GM19372 (cell line): Measurements from ENCODE around the gene PRRT1.

Experiments used
- ATAC-seq: cut with Tn5 transposase; IDR thresholded peaks from one replicate; pipeline ENCODE4 v1.9.1; 2021; ENCODE audit warnings: mild to moderate bottlenecking, low read depth, moderate library complexity; ENCODE audit not compliant: unreplicated experiment

PRRT1 gene

GRCh38 chr6:32175711-32176475 lies 24.2 kb upstream of the PRRT1 start, which contains the start of gene AGPAT1:
AGPAT1 (minus strand) TSS chr6:32176084; CDS start chr6:32171496, 4,588 bp downstream.
- no peak for ATAC-seq

- no peak for ATAC-seq
These were observed 23.6 kb upstream of the PRRT1 start for GRCh38 chr6:32175322-32175710.

- ATAC-seq = no peak
These were observed 22.7 kb upstream of the PRRT1 start for GRCh38 chr6:32174416-32174815.

GRCh38 chr6:32173051-32173727 lies 21.4 kb upstream of the PRRT1 start:
- ATAC-seq = no peak

GRCh38 chr6:32171234-32171633 lies 19.5 kb upstream of the PRRT1 start:
- no peak for ATAC-seq

- ATAC-seq = no peak
These were observed 18.6 kb upstream of the PRRT1 start for GRCh38 chr6:32170294-32170693.

GRCh38 chr6:32168807-32169591 lies 17.3 kb upstream of the PRRT1 start:
- no peak for ATAC-seq

- no peak for ATAC-seq
These were observed 16.6 kb upstream of the PRRT1 start for GRCh38 chr6:32168350-32168749.

- no peak for ATAC-seq
These were observed 16.1 kb upstream of the PRRT1 start for GRCh38 chr6:32167761-32168262.

GRCh38 chr6:32167154-32167760 lies 15.5 kb upstream of the PRRT1 start:
- ATAC-seq = no peak

GRCh38 chr6:32166411-32167061 lies 14.8 kb upstream of the PRRT1 start:
- no peak for ATAC-seq

GRCh38 chr6:32164295-32164694 lies 12.6 kb upstream of the PRRT1 start, which contains the start of gene EGFL8:
EGFL8 (plus strand) TSS chr6:32164595; CDS start chr6:32166166, 1,571 bp downstream.
- ATAC-seq = no peak

GRCh38 chr6:32163559-32164258 lies 12.0 kb upstream of the PRRT1 start:
- no peak for ATAC-seq

GRCh38 chr6:32158052-32158451 lies 6.3 kb upstream of the PRRT1 start:
- ATAC-seq = no peak

- ATAC-seq = no peak
These were observed 5.2 kb upstream of the PRRT1 start for GRCh38 chr6:32156891-32157290.

GRCh38 chr6:32154514-32155161 lies 2.9 kb upstream of the PRRT1 start:
- no peak for ATAC-seq

- no peak for ATAC-seq
These were observed 2.1 kb upstream of the PRRT1 start, which contains the start of gene PPT2 for GRCh38 chr6:32153564-32154513. PPT2 (plus strand) TSS chr6:32154141; CDS start chr6:32154595, 454 bp downstream.
